GM19372 (cell line): ENCODE results near the gene SART1.
"Not testable (repeated sequence)": the region's sequence is repeated elsewhere in the genome, so short reads cannot be mapped to it uniquely, and the experiment has no call there.

Experiments used
- ATAC-seq: cut with Tn5 transposase; IDR thresholded peaks from one replicate; pipeline ENCODE4 v1.9.1; 2021; ENCODE audit warnings: mild to moderate bottlenecking, low read depth, moderate library complexity; ENCODE audit not compliant: unreplicated experiment

SART1 gene

GRCh38 chr11:66014804-66015453 lies 53.4 kb downstream of the SART1 start:
- ATAC-seq = no peak

- no peak for ATAC-seq
Measured at GRCh38 chr11:66015454-66015881, 53.9 kb downstream of the SART1 start.

- no peak for ATAC-seq
Measured at GRCh38 chr11:66015936-66016792, 54.6 kb downstream of the SART1 start.

- no peak for ATAC-seq
Measured at GRCh38 chr11:66016793-66017177, 55.3 kb downstream of the SART1 start.

GRCh38 chr11:66017321-66017720 lies 55.8 kb downstream of the SART1 start:
- no peak for ATAC-seq

- ATAC-seq = no peak
Measured at GRCh38 chr11:66020212-66020611, 58.7 kb downstream of the SART1 start.

GRCh38 chr11:66020618-66021357 lies 59.3 kb downstream of the SART1 start:
- no peak for ATAC-seq

GRCh38 chr11:66022401-66023185 lies 61.1 kb downstream of the SART1 start:
- ATAC-seq = no peak

GRCh38 chr11:66023186-66023440 lies 61.6 kb downstream of the SART1 start:
- ATAC-seq = not testable (repeated sequence)

GRCh38 chr11:66026017-66026529 lies 64.5 kb downstream of the SART1 start, which contains the start of gene CATSPER1:
Gene CATSPER1, minus strand, starts transcription at chr11:66026479. Its CDS starts 100 bp downstream, at chr11:66026379.
- ATAC-seq = no peak
